Activated T-cell treated with anti-CD3 and anti-CD28 coated beads for 48 hours (primary cell): Measurements from ENCODE around the gene APC.

Experiments
- DNase-seq: peaks from one replicate; pipeline ENCODE4 v3.0.0-alpha.2; 2020; ENCODE audit warnings: low read depth

The APC gene

GRCh38 chr5:112784726-112785125 lies 47.0 kb downstream of the APC start:
- no peak for DNase-seq

- no peak for DNase-seq
Measured at GRCh38 chr5:112787261-112787660, 49.6 kb downstream of the APC start.

- DNase-seq: no peak
Measured at GRCh38 chr5:112787896-112788295, 50.2 kb downstream of the APC start.

GRCh38 chr5:112793201-112793600 lies 55.5 kb downstream of the APC start:
- no peak for DNase-seq

GRCh38 chr5:112794410-112794809 lies 56.7 kb downstream of the APC start:
- DNase-seq: no peak

GRCh38 chr5:112795342-112795741 lies 57.7 kb downstream of the APC start:
- no peak for DNase-seq

GRCh38 chr5:112795944-112796678 lies 58.4 kb downstream of the APC start:
- no peak for DNase-seq

GRCh38 chr5:112799661-112800060 lies 62.0 kb downstream of the APC start:
- no peak for DNase-seq

- DNase-seq: no peak
Measured at GRCh38 chr5:112800891-112801290, 63.2 kb downstream of the APC start.

GRCh38 chr5:112811023-112811422 lies 73.3 kb downstream of the APC start:
- no peak for DNase-seq

GRCh38 chr5:112812549-112812948 lies 74.9 kb downstream of the APC start:
- DNase-seq: no peak

- no peak for DNase-seq
Measured at GRCh38 chr5:112820246-112820645, 82.6 kb downstream of the APC start.

- DNase-seq: no peak
Measured at GRCh38 chr5:112822456-112822855, 84.8 kb downstream of the APC start.

GRCh38 chr5:112823181-112823580 lies 85.5 kb downstream of the APC start:
- no peak for DNase-seq

GRCh38 chr5:112823656-112824055 lies 86.0 kb downstream of the APC start:
- no peak for DNase-seq

- DNase-seq: no peak
Measured at GRCh38 chr5:112824197-112824596, 86.5 kb downstream of the APC start.

GRCh38 chr5:112830378-112830777 lies 92.7 kb downstream of the APC start:
- no peak for DNase-seq

- no peak for DNase-seq
Measured at GRCh38 chr5:112833971-112834370, 96.3 kb downstream of the APC start.

GRCh38 chr5:112844489-112844888 lies 106.8 kb downstream of the APC start:
- DNase-seq: no peak

- no peak for DNase-seq
Measured at GRCh38 chr5:112846556-112846955, 108.9 kb downstream of the APC start.

- no peak for DNase-seq
Measured at GRCh38 chr5:112847306-112847705, 109.6 kb downstream of the APC start.

- no peak for DNase-seq
Measured at GRCh38 chr5:112848116-112848811, 110.6 kb downstream of the APC start.

- no peak for DNase-seq
Measured at GRCh38 chr5:112849912-112850311, 112.2 kb downstream of the APC start.

GRCh38 chr5:112854651-112855050 lies 117.0 kb downstream of the APC start:
- no peak for DNase-seq
